Astrocyte (in vitro differentiated cells and primary cell): ENCODE data around the gene SPACA4. TPM values are rescaled to one million over a fixed set of nuclear protein-coding genes. Genes with fewer than 3 reads are reported as not detected.
A peak's percentile ranks its signal among the peaks of the same experiment; 100 is the strongest.

Experiments
- DNase-seq: peaks from one replicate; pipeline ENCODE4 v3.0.0-alpha.2; 2010; ENCODE audit warnings: low read depth
- FAIRE-seq: peaks from 2 replicates; lab custom pipeline; 2011; peaks lifted over from hg19 to GRCh38; lab: Jason Lieb, UNC
- H2AFZ ChIP-seq: 2 replicates; pipeline ENCODE4 v1.6.0; 2012; ENCODE audit warnings: low read depth, low read length, inconsistent platforms
- H3K27ac ChIP-seq: 2 replicates; pipeline ENCODE4 v1.5.1; 2011; ENCODE audit warnings: low read depth, low read length, inconsistent platforms
- H3K27me3 ChIP-seq: 2 replicates; pipeline ENCODE4 v1.6.0; 2011; ENCODE audit warnings: low read length, inconsistent platforms; ENCODE audit not compliant: insufficient read depth
- H3K36me3 ChIP-seq: 2 replicates; pipeline ENCODE4 v1.5.1; 2011; ENCODE audit warnings: low read length, inconsistent platforms; ENCODE audit not compliant: insufficient read depth
- H3K4me1 ChIP-seq: 2 replicates; pipeline ENCODE4 v1.5.1; 2011; ENCODE audit warnings: low read length, inconsistent platforms; ENCODE audit not compliant: insufficient read depth
- H3K4me2 ChIP-seq: 2 replicates; pipeline ENCODE4 v1.6.0; 2012; ENCODE audit warnings: low read length, inconsistent platforms
- H3K4me3 ChIP-seq: 2 replicates; pipeline ENCODE4 v1.5.1; 2011; ENCODE audit warnings: low read depth, mild to moderate bottlenecking, low read length, inconsistent platforms; ENCODE audit not compliant: insufficient read depth
- H3K79me2 ChIP-seq: 2 replicates; pipeline ENCODE4 v1.6.0; 2012; ENCODE audit warnings: mild to moderate bottlenecking, low read length, inconsistent platforms; ENCODE audit not compliant: insufficient read depth
- H3K9ac ChIP-seq: 2 replicates; pipeline ENCODE4 v1.6.0; 2012; ENCODE audit warnings: mild to moderate bottlenecking, low read length, inconsistent platforms
- H3K9me3 ChIP-seq: 2 replicates; pipeline ENCODE4 v1.5.1; 2012; ENCODE audit warnings: low read depth, mild to moderate bottlenecking, low read length, inconsistent platforms; ENCODE audit not compliant: insufficient read depth
- H4K20me1 ChIP-seq: 2 replicates; pipeline ENCODE4 v1.6.0; 2012; ENCODE audit warnings: low read length, inconsistent platforms; ENCODE audit not compliant: insufficient read depth
- H3K27ac Mint-ChIP-seq: one replicate; pipeline ENCODE4 v1.8.0; 2021; ENCODE audit warnings: mild to moderate bottlenecking, mixed read lengths; ENCODE audit not compliant: unreplicated experiment
- H3K27me3 Mint-ChIP-seq: one replicate; pipeline ENCODE4 v1.8.0; 2021; ENCODE audit warnings: low read depth, mixed read lengths; ENCODE audit not compliant: unreplicated experiment
- H3K36me3 Mint-ChIP-seq: one replicate; pipeline ENCODE4 v1.8.0; 2021; ENCODE audit warnings: low read depth, mixed read lengths; ENCODE audit not compliant: unreplicated experiment
- H3K4me1 Mint-ChIP-seq: one replicate; pipeline ENCODE4 v1.8.0; 2021; ENCODE audit warnings: low read depth, mixed read lengths; ENCODE audit not compliant: unreplicated experiment
- H3K4me3 Mint-ChIP-seq: one replicate; pipeline ENCODE4 v1.8.0; 2021; ENCODE audit warnings: mild to moderate bottlenecking, moderate library complexity, mixed read lengths; ENCODE audit not compliant: unreplicated experiment
- H3K9me3 Mint-ChIP-seq: one replicate; pipeline ENCODE4 v1.8.0; 2021; ENCODE audit warnings: mild to moderate bottlenecking, mixed read lengths; ENCODE audit not compliant: unreplicated experiment
- CTCF ChIP-seq: IDR thresholded peaks from 2 replicates; pipeline ENCODE4 v1.5.1; 2011; ENCODE audit warnings: low read depth, mild to moderate bottlenecking, inconsistent platforms, low read length, moderate library complexity; ENCODE audit not compliant: insufficient read depth
- EZH2 ChIP-seq: IDR thresholded peaks from 2 replicates; pipeline ENCODE4 v1.6.1; 2012; ENCODE audit warnings: mild to moderate bottlenecking, low read length, inconsistent platforms; ENCODE audit not compliant: insufficient read depth
- total RNA-seq: library from RNA; stranded (reverse); gene quantifications from 2 replicates; pipeline ENCODE4 v1.2.1, GENCODE V29; 2021

The SPACA4 gene
- total RNA-seq, 1 donor from 2014 or later: not detected

- peaks cover 46% of the 10 kb centered on the region for H3K4me1 ChIP-seq
- H3K79me2 ChIP-seq: no peaks in the 10 kb centered on the region
- no peaks in the 10 kb centered on the region for H3K9me3 ChIP-seq
- TF ChIP-seq EZH2 (no peak), CTCF (no peak)
- peak overlapping the region; percentile 88 for H3K4me2 ChIP-seq
- FAIRE-seq: no peak
- no peaks in the 10 kb centered on the region for H3K9me3 Mint-ChIP-seq
- H2AFZ ChIP-seq: peak overlapping the region; percentile 35
- H3K27me3 ChIP-seq: peaks cover 3% of the 10 kb centered on the region
- peak overlapping the region; percentile 29 for H3K9ac ChIP-seq
- peaks cover 3% of the 10 kb centered on the region for H3K27me3 Mint-ChIP-seq
- no peak overlapping the region for H3K27ac ChIP-seq
- DNase-seq: peak; percentile 80
- H3K27ac Mint-ChIP-seq: no peak overlapping the region
- H3K4me3 Mint-ChIP-seq: peak overlapping the region; percentile 14
- H3K36me3 Mint-ChIP-seq: no peaks in the 10 kb centered on the region
- no peaks in the 10 kb centered on the region for H3K36me3 ChIP-seq
- no peaks in the 10 kb centered on the region for H4K20me1 ChIP-seq
- peaks cover 3% of the 10 kb centered on the region for H3K4me1 Mint-ChIP-seq
- H3K4me3 ChIP-seq: no peak overlapping the region
Observed at GRCh38 chr19:48634424-48635262, 28.1 kb downstream of the SPACA4 start.

- H3K4me2 ChIP-seq: peak overlapping the region; percentile 88
- TF ChIP-seq CTCF (no peak), EZH2 (no peak)
- no peak overlapping the region for H3K4me3 Mint-ChIP-seq
- no peaks in the 10 kb centered on the region for H3K79me2 ChIP-seq
- H3K36me3 Mint-ChIP-seq: no peaks in the 10 kb centered on the region
- FAIRE-seq (no peak), DNase-seq (no peak)
- peaks cover 3% of the 10 kb centered on the region for H3K4me1 Mint-ChIP-seq
- H3K9me3 Mint-ChIP-seq: no peaks in the 10 kb centered on the region
- no peak overlapping the region for H3K27ac Mint-ChIP-seq
- H3K4me1 ChIP-seq: peaks cover 40% of the 10 kb centered on the region
- H3K9ac ChIP-seq: peak overlapping the region; percentile 38
- H4K20me1 ChIP-seq: no peaks in the 10 kb centered on the region
- H2AFZ ChIP-seq: peak overlapping the region; percentile 25
- peaks cover 3% of the 10 kb centered on the region for H3K27me3 ChIP-seq
- peak overlapping the region; percentile 35 for H3K4me3 ChIP-seq
- no peaks in the 10 kb centered on the region for H3K9me3 ChIP-seq
- no peaks in the 10 kb centered on the region for H3K36me3 ChIP-seq
- H3K27ac ChIP-seq: no peak overlapping the region
- H3K27me3 Mint-ChIP-seq: peaks cover 5% of the 10 kb centered on the region
Observed at GRCh38 chr19:48635263-48635965, 28.9 kb downstream of the SPACA4 start.
